CD4-positive, alpha-beta memory T cell (primary cell): ENCODE results near the gene PCF11. TPM values are rescaled to one million over a fixed set of nuclear protein-coding genes. Genes with fewer than 3 reads are reported as not detected.
"Not testable (repeated sequence)": the region's sequence is repeated elsewhere in the genome, so short reads cannot be mapped to it uniquely, and the experiment has no call there.

ENCODE experiments used
- CTCF ChIA-PET: fragments of 350-600 bp; sonication (Branson Sonifier 250); formaldehyde crosslinking; loops from one replicate; lab custom pipeline; 2021; ENCODE audit warnings: inconsistent platforms; ENCODE audit not compliant: partially characterized antibody; lab: Charles Lee
- POLR2A ChIA-PET: fragments of 350-600 bp; sonication (Branson Sonifier 250); formaldehyde crosslinking; loops from one replicate; lab custom pipeline; 2021; ENCODE audit not compliant: partially characterized antibody; lab: Charles Lee
- DNase-seq, 5 donors: peaks; one replicate each; pipeline versions ENCODE4 v3.0.0 to v3.0.0-alpha.2; 2020 to 2022; ENCODE audit warnings: mixed read lengths in 1 of 5
- H3K27ac ChIP-seq: one replicate; pipeline ENCODE4 v1.7.0; 2013; ENCODE audit warnings: low read depth, low read length
- H3K27me3 ChIP-seq: 2 replicates; pipeline ENCODE4 v1.7.0; 2013; ENCODE audit warnings: mild to moderate bottlenecking, low read length, moderate library complexity; ENCODE audit not compliant: insufficient read depth
- H3K36me3 ChIP-seq: 2 replicates; pipeline ENCODE4 v1.7.0; 2013; ENCODE audit warnings: mild to moderate bottlenecking, low read length, moderate library complexity; ENCODE audit not compliant: insufficient read depth
- H3K4me1 ChIP-seq: 2 replicates; pipeline ENCODE4 v1.7.0; 2013; ENCODE audit warnings: mild to moderate bottlenecking, low read length, moderate library complexity; ENCODE audit not compliant: insufficient read depth
- H3K4me3 ChIP-seq, 2 donors: one replicate each; pipeline ENCODE4 v1.7.0; 2013; ENCODE audit warnings: low read length in 2 of 2, mild to moderate bottlenecking in 1 of 2
- H3K9me3 ChIP-seq, 2 donors: one replicate each; pipeline ENCODE4 v1.7.0; 2013; ENCODE audit warnings: low read length in 2 of 2, control low read depth in 1 of 2; ENCODE audit not compliant: control insufficient read depth in 1 of 2
- H3K27ac Mint-ChIP-seq, 7 donors: one replicate each; pipeline ENCODE4 v1.8.0; 2020 to 2021; ENCODE audit warnings: mixed read lengths in 7 of 7, mild to moderate bottlenecking in 6 of 7, inconsistent platforms in 3 of 7, moderate library complexity in 3 of 7
- H3K27me3 Mint-ChIP-seq, 2 donors: one replicate each; pipeline ENCODE4 v1.8.0; 2020 to 2021; ENCODE audit warnings: mixed read lengths in 2 of 2
- H3K36me3 Mint-ChIP-seq, 2 donors: one replicate each; pipeline ENCODE4 v1.8.0; 2020 to 2021; ENCODE audit warnings: mixed read lengths in 2 of 2, inconsistent platforms in 1 of 2, mild to moderate bottlenecking in 1 of 2
- H3K4me1 Mint-ChIP-seq, 4 donors: one replicate each; pipeline ENCODE4 v1.8.0; 2020 to 2021; ENCODE audit warnings: mixed read lengths in 4 of 4, mild to moderate bottlenecking in 1 of 4
- H3K4me3 Mint-ChIP-seq, 8 donors: one replicate each; pipeline ENCODE4 v1.8.0; 2020 to 2021; ENCODE audit warnings: mixed read lengths in 8 of 8, mild to moderate bottlenecking in 7 of 8, moderate library complexity in 6 of 8, inconsistent platforms in 3 of 8
- H3K9me3 Mint-ChIP-seq, 8 donors: one replicate each; pipeline ENCODE4 v1.8.0; 2020 to 2021; ENCODE audit warnings: mixed read lengths in 8 of 8, mild to moderate bottlenecking in 5 of 8, inconsistent platforms in 3 of 8, moderate library complexity in 1 of 8
- intact Hi-C: fragments of 100-400 bp; cut with micrococcal nuclease; formaldehyde crosslinking; loops from one replicate; pipeline ENCODE4 v1.15.1; 2023
- polyA plus RNA-seq, 2 donors: library from polyadenylated mRNA; unstranded; fragments of 300-500 nt; fragmentation: Illumina TruSeq; gene quantifications; one replicate each; pipeline ENCODE4 v1.2.3, GENCODE V29; 2021
- total RNA-seq, 2 experiments: library from RNA; stranded (reverse); gene quantifications; one replicate each; pipeline ENCODE4 v1.2.3, GENCODE V29; 2021

The PCF11 gene
- total and polyA plus RNA-seq, 4 experiments from 2014 or later = 11.6 to 165 (median 101) TPM

DNA sequence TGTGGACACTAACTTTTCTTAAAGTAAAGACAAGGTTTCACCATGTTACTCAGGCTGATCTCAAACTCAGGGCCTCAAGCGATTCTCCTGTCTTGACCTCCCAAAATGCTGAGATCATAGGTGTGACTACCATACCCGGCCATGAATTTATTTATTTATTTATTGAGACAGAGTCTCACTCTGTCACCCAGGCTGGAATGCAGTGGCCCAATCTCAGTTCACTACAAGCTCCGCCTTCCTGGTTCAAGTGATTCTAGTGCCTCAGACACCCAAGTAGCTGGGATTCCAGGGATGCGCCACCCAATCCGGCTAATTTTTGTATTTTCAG, 29.7 kb upstream of the PCF11 start:
- no peak overlapping the region for H3K27ac Mint-ChIP-seq
- peaks cover 10% of the 10 kb centered on the region for H3K4me1 ChIP-seq
- no peak overlapping the region for H3K4me3 Mint-ChIP-seq
- POLR2A ChIA-PET = interaction anchor here (1.6 kb wide), 1 partner anchor 29 kb away, joined by 6 read pairs; no protein-coding TSS in a partner anchor
- H3K9me3 Mint-ChIP-seq = no peaks in the 10 kb centered on the region
- H3K36me3 Mint-ChIP-seq = no peaks in the 10 kb centered on the region
- H3K27me3 ChIP-seq = no peaks in the 10 kb centered on the region
- H3K4me1 Mint-ChIP-seq = peaks cover 8 to 9% (median 8%) of the 10 kb centered on the region in 4 donors
- CTCF ChIA-PET = interaction anchor here (1.4 kb wide), 1 partner anchor 134 kb away, joined by 3 read pairs; no protein-coding TSS in a partner anchor
- intact Hi-C loops = no loop called here
- no peaks in the 10 kb centered on the region for H3K27me3 Mint-ChIP-seq
- no peak for DNase-seq
- H3K36me3 ChIP-seq = no peaks in the 10 kb centered on the region
- H3K9me3 ChIP-seq = no peaks in the 10 kb centered on the region
- H3K4me3 ChIP-seq = no peak overlapping the region
- no peak overlapping the region for H3K27ac ChIP-seq

DNA sequence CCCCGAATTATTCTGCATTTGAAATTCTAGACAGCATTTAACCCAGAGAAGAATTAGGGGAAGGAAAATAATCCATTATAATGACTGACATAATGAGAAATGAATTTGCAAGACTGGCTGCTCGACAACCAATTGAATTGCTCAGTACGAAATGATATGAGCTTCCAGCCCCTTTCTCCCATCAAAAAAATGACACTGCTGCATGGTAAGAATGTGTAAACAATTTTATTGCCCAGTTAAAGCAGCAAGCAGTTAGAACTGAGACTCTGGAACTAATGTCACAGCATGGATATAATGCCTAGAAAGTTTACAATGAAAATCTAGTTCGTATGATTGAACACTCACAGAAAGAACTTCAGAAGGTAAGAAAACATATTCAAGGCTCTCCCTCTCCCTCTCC, 24.7 kb upstream of the PCF11 start:
- H3K27me3 Mint-ChIP-seq = no peaks in the 10 kb centered on the region
- intact Hi-C loops = no loop called here

DNA sequence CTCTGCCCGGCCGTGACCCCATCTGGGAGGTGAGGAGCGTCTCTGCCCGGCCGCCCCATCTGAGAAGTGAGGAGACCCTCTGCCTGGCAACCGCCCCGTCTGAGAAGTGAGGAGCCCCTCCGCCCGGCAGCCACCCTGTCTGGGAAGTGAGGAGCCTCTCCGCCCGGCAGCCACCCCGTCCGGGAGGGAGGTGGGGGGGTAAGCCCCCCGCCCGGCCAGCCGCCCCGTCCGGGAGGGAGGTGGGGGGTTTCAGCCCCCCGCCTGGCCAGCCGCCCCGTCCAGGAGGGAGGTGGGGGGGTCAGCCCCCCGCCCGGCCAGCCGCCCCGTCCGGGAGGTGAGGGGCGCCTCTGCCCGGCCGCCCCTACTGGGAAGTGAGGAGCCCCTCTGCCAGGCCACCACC, 23.7 kb upstream of the PCF11 start:
- H3K9me3 ChIP-seq, DNase-seq, H3K27me3 Mint-ChIP-seq, CTCF ChIA-PET, H3K27ac Mint-ChIP-seq, H3K36me3 ChIP-seq, H3K4me1 ChIP-seq, H3K27me3 ChIP-seq, H3K4me3 ChIP-seq, H3K9me3 Mint-ChIP-seq, POLR2A ChIA-PET, H3K4me1 Mint-ChIP-seq, H3K4me3 Mint-ChIP-seq, H3K36me3 Mint-ChIP-seq, H3K27ac ChIP-seq, intact Hi-C loops: not testable (repeated sequence)

More for the DNA sequence above, 24.7 kb upstream of the PCF11 start:
- Mint-ChIP-seq H3K27ac (no peak overlapping the region), H3K9me3 (no peaks in the 10 kb centered on the region), H3K4me1 (no peaks in the 10 kb centered on the region), H3K4me3 (no peak overlapping the region), H3K36me3 (no peaks in the 10 kb centered on the region)
- Histone ChIP-seq H3K4me1 (no peaks in the 10 kb centered on the region), H3K4me3 (no peak overlapping the region), H3K27ac (no peak overlapping the region), H3K27me3 (no peaks in the 10 kb centered on the region), H3K9me3 (no peaks in the 10 kb centered on the region), H3K36me3 (no peaks in the 10 kb centered on the region)
- DNase-seq = no peak
- CTCF ChIA-PET = no interaction called here
- POLR2A ChIA-PET = interaction anchor here (0.5 kb wide), 1 partner anchor 102 kb away, joined by 3 read pairs; no protein-coding TSS in a partner anchor

DNA sequence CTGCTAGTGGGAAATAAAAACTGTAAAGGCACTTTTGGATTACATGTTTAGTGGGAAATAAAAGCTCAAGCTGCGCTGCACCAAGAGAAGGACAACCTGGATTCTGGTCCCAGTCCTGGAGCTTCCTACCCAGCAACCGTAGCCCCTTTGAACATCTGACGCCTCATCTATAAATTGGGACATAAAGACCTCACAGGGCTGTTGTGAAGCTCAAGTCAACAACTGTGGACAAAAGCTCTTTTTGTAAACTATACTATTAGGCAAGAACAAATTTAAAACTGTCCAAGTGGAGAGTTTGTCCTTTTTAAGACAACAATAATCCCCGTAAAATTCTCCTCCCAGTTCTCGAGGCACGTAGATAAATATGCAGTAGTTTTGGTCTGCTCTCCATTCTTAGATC, 17.6 kb upstream of the PCF11 start:
- Histone ChIP-seq H3K4me3 (no peak overlapping the region), H3K36me3 (no peaks in the 10 kb centered on the region), H3K4me1 (no peaks in the 10 kb centered on the region), H3K27me3 (no peaks in the 10 kb centered on the region), H3K27ac (no peak overlapping the region), H3K9me3 (no peaks in the 10 kb centered on the region)
- intact Hi-C loops = no loop called here
- Mint-ChIP-seq H3K9me3 (no peaks in the 10 kb centered on the region), H3K4me3 (no peak overlapping the region), H3K27ac (no peak overlapping the region), H3K36me3 (no peaks in the 10 kb centered on the region), H3K27me3 (peaks cover 0 to 1% of the 10 kb centered on the region in 2 donors), H3K4me1 (peaks cover 0 to 2% (median 0%) of the 10 kb centered on the region in 4 donors)
- CTCF ChIA-PET = interaction anchor here (1.2 kb wide), 1 partner anchor 63 kb away, joined by 3 read pairs; no protein-coding TSS in a partner anchor
- DNase-seq = no peak
- POLR2A ChIA-PET = interaction anchor here (3.7 kb wide), 1 partner anchor 17 kb away, joined by 13 read pairs; the partner anchor contains the start of gene PCF11

DNA sequence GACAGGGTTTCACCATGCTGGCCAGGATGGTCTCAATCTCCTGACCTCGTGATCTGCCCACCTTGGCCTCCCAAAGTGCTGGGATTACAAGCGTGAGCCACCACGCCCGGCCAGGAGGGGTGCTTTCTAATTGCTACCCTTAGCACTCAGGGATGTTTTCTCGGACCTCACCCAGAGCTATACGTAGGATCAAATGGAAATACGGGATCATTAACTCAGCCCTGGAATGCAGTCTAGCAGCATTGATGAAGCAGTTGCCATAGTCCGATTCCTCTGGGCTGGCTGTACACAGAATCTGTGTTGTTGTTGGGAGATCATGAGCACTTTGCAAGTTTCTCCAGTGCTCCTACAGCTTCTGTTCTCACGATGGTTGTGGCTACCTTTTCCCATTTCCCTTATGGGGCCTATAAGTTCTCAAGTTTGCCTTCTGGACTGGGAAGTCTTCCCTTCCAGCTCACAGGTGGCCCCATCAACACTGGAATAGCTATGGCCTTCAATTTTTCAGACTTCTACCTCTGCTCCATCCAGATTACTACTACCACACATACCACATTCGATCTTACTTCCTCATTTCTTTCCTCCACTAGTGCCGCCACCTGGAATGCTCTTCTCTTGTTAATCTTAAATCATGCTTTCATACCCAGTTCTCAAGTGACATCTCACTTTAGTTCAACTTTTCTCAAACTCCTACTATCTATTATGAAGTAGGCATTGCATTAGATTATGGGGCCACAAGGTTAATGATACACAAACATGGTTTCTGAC, 16.1 kb upstream of the PCF11 start:
- no peak for DNase-seq
- intact Hi-C loops = no loop called here
- H3K27ac Mint-ChIP-seq = no peak overlapping the region

DNA sequence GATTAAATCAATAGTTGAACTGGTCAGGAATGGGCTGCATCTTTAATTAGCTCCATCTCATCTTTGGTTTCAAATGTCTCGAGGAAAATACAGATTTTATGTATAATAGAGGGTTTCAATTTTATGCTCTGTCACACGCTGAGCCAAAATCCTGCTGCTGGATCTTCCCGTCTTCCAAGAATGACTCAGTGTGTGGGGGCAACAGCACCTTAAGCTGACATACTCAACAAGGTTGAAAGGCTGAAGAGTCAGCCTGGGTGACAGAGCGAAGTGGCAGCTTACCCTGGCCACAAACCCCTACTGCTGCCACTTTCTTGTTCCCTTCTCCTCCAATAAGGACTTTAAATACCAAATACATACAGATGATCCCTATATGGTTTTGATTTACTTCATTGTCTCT, 9.0 kb upstream of the PCF11 start:
- Histone ChIP-seq H3K27ac (no peak overlapping the region), H3K36me3 (no peaks in the 10 kb centered on the region), H3K9me3 (no peaks in the 10 kb centered on the region), H3K4me1 (no peaks in the 10 kb centered on the region), H3K4me3 (no peak overlapping the region), H3K27me3 (no peaks in the 10 kb centered on the region)
- no peaks in the 10 kb centered on the region for H3K4me1 Mint-ChIP-seq
- no peaks in the 10 kb centered on the region for H3K36me3 Mint-ChIP-seq
- H3K27ac Mint-ChIP-seq = no peak overlapping the region
- no peak overlapping the region for H3K4me3 Mint-ChIP-seq
- ChIA-PET CTCF (interaction anchor here (1.0 kb wide), 1 partner anchor 9 kb away, joined by 3 read pairs; the partner anchor contains the start of gene PCF11), POLR2A (interaction anchor here (0.8 to 2.3 kb wide), 2 partner anchors 9 to 22 kb away, joined by 3 to 13 read pairs; partner anchors contain the start of gene PCF11)
- intact Hi-C loops = no loop called here
- no peaks in the 10 kb centered on the region for H3K9me3 Mint-ChIP-seq
- DNase-seq = no peak
- peaks cover 0 to 1% of the 10 kb centered on the region in 2 donors for H3K27me3 Mint-ChIP-seq

More for the DNA sequence above, 16.1 kb upstream of the PCF11 start:
- Mint-ChIP-seq H3K4me3 (no peak overlapping the region), H3K27me3 (peaks cover 0 to 1% of the 10 kb centered on the region in 2 donors), H3K36me3 (no peaks in the 10 kb centered on the region), H3K4me1 (peaks cover 0 to 2% (median 0%) of the 10 kb centered on the region in 4 donors), H3K9me3 (no peaks in the 10 kb centered on the region)
- H3K27ac ChIP-seq = no peak overlapping the region
- no peaks in the 10 kb centered on the region for H3K36me3 ChIP-seq
- CTCF ChIA-PET = interaction anchor here (1.8 kb wide), 1 partner anchor 9 kb away, joined by 4 read pairs; no protein-coding TSS in a partner anchor
- H3K27me3 ChIP-seq = no peaks in the 10 kb centered on the region
- no peak overlapping the region for H3K4me3 ChIP-seq
- no peaks in the 10 kb centered on the region for H3K4me1 ChIP-seq
- POLR2A ChIA-PET = interaction anchor here (3.7 kb wide), 1 partner anchor 16 kb away, joined by 13 read pairs; the partner anchor contains the start of gene PCF11
- no peaks in the 10 kb centered on the region for H3K9me3 ChIP-seq

DNA sequence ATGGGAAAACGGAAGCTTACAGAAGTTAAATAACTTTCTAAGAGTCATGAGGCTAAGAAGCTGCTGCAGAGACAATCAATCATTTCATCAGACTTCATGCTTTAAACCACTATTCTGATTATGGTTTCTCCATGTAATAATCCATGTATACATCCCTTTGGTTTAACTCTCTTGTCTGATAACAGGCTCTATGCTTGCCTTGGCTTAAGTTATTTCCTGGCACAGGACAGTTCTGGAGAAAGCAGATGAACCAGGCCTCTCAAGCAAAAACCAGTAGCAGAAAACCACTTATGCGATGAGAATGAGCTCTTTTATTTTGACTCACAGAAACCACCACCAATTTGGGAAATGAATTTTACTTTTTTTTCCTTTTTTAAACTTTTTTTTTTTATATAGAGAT, 6.5 kb upstream of the PCF11 start:
- H3K9me3 ChIP-seq = no peaks in the 10 kb centered on the region
- no peak for DNase-seq
- peaks cover 0 to 5% (median 4%) of the 10 kb centered on the region in 4 donors for H3K4me1 Mint-ChIP-seq
- ChIA-PET CTCF (interaction anchor here (0.9 to 1.7 kb wide), 3 partner anchors 9 to 287 kb away, joined by 3 to 4 read pairs (median 4); no protein-coding TSS in a partner anchor), POLR2A (interaction anchor here (1.0 kb wide), 1 partner anchor 250 kb away, joined by 3 read pairs; the partner anchor contains the start of gene PRCP)
- H3K4me3 ChIP-seq = no peak overlapping the region
- H3K27me3 Mint-ChIP-seq = peaks cover 0 to 1% of the 10 kb centered on the region in 2 donors
- H3K27ac ChIP-seq = no peak overlapping the region
- no peaks in the 10 kb centered on the region for H3K36me3 ChIP-seq
- intact Hi-C loops = no loop called here
- H3K4me1 ChIP-seq = peaks cover 4% of the 10 kb centered on the region
- no peaks in the 10 kb centered on the region for H3K27me3 ChIP-seq
- H3K36me3 Mint-ChIP-seq = no peaks in the 10 kb centered on the region
- no peak overlapping the region for H3K27ac Mint-ChIP-seq
- no peak overlapping the region for H3K4me3 Mint-ChIP-seq
- no peaks in the 10 kb centered on the region for H3K9me3 Mint-ChIP-seq
